HepG2 (cell line): ENCODE data around the gene ELF2. TPM values are rescaled to one million over a fixed set of nuclear protein-coding genes. Genes with fewer than 3 reads are reported as not detected.

Experiments
- NCOA2 ChIP-seq: sonication (generic); formaldehyde crosslinking; IDR thresholded peaks from 2 replicates; pipeline ENCODE4 v1.8.0; 2022; ENCODE audit warnings: inconsistent platforms
- POLR2AphosphoS2 ChIP-seq: IDR thresholded peaks from 2 replicates; pipeline ENCODE4 v1.6.1; 2011; ENCODE audit warnings: low read depth, low read length, improper control_type of control experiment
- RXRB ChIP-seq: IDR thresholded peaks from 2 replicates; pipeline ENCODE4 v1.6.1; 2016; ENCODE audit warnings: borderline replicate concordance, missing genetic modification reagents, missing compliant biosample characterization
- SETDB1 ChIP-seq: sonication (generic); formaldehyde crosslinking; IDR thresholded peaks from 2 replicates; pipeline ENCODE4 v1.5.1; 2020; ENCODE audit warnings: missing genetic modification reagents, mild to moderate bottlenecking, borderline replicate concordance
- SIN3A ChIP-seq: IDR thresholded peaks from 2 replicates; pipeline ENCODE4 v1.6.1; 2011; ENCODE audit warnings: low read depth, mild to moderate bottlenecking, control low read depth, low read length, borderline replicate concordance
- SOX13 ChIP-seq, 3 experiments: fragments of 450-650 bp in 1 of 3; sonication (generic) in 1 of 3; formaldehyde crosslinking in 1 of 3; IDR thresholded peaks in 2 of 3; conservative IDR thresholded peaks in 1 of 3; 2 replicates each; pipeline versions ENCODE4 v1.5.0 to v1.6.1; 2016 to 2020; ENCODE audit warnings: antibody characterized with exemption in 1 of 3, mild to moderate bottlenecking in 1 of 3, missing compliant biosample characterization in 1 of 3, missing genetic modification reagents in 1 of 3, moderate library complexity in 1 of 3
- SOX5 ChIP-seq: IDR thresholded peaks from 2 replicates; pipeline ENCODE4 v1.6.1; 2016; ENCODE audit warnings: borderline replicate concordance
- ZEB1 ChIP-seq: IDR thresholded peaks from 2 replicates; pipeline ENCODE4 v1.6.1; 2012; ENCODE audit warnings: mild to moderate bottlenecking, low read depth, inconsistent platforms; ENCODE audit not compliant: insufficient replicate concordance
- ZNF768 ChIP-seq: sonication (generic); formaldehyde crosslinking; IDR thresholded peaks from 2 replicates; pipeline ENCODE4 v1.4.0; 2020; ENCODE audit warnings: missing genetic modification reagents
- ZSCAN9 ChIP-seq: IDR thresholded peaks from 2 replicates; pipeline ENCODE4 v1.6.1; 2016; ENCODE audit warnings: borderline replicate concordance
- polyA plus RNA-seq, 8 experiments: library from polyadenylated mRNA; depleted of rRNA in 3 of 8; stranded (reverse) in 7 of 8; unstranded in 1 of 8; fragments of >200 nt; fragmentation: Illumina TruSeq in 4 of 8; extraction: Trizol in 4 of 8; gene quantifications; 2 replicates each; pipeline versions ENCODE4 v1.2.1 to v1.2.3, GENCODE V29; 2011 to 2016; ENCODE audit warnings: low read depth in 4 of 8, missing spikeins in 1 of 8, mixed read lengths in 1 of 8; ENCODE audit not compliant: insufficient read depth in 1 of 8
- total RNA-seq, 5 experiments: library from RNA; depleted of rRNA; stranded (reverse); fragments of >200 nt; fragmentation: Illumina TruSeq; extraction: Trizol; gene quantifications; 2 replicates each; pipeline ENCODE4 v1.2.3, GENCODE V29; 2016; ENCODE audit warnings: low read depth in 1 of 5
- TF ChIP-seq, protein P1 (sequence below): sonication (generic); formaldehyde crosslinking; IDR thresholded peaks from 2 replicates; pipeline ENCODE4 v1.4.0; 2020; ENCODE audit warnings: missing genetic modification reagents, borderline replicate concordance
- TF ChIP-seq, protein P2 (sequence below): sonication (generic); formaldehyde crosslinking; IDR thresholded peaks from 2 replicates; pipeline ENCODE4 v1.5.1; 2020; ENCODE audit warnings: mild to moderate bottlenecking, missing genetic modification reagents, borderline replicate concordance
- TF ChIP-seq, protein P3 (sequence below): IDR thresholded peaks from 2 replicates; pipeline ENCODE4 v1.6.1; 2016; ENCODE audit warnings: low read depth, borderline replicate concordance
- TF ChIP-seq, protein P4 (sequence below): sonication (generic); formaldehyde crosslinking; IDR thresholded peaks from 2 replicates; pipeline ENCODE4 v1.5.0; 2020; ENCODE audit warnings: missing genetic modification reagents, mild to moderate bottlenecking, borderline replicate concordance
- TF ChIP-seq, protein P5 (sequence below): sonication (generic); formaldehyde crosslinking; IDR thresholded peaks from 2 replicates; pipeline ENCODE4 v1.8.0; 2023; ENCODE audit warnings: mild to moderate bottlenecking, missing genetic modification reagents

Gene ELF2
- total and polyA plus RNA-seq, 2 of the 13 experiments (the other 11 are each of a cell fraction or from before 2014, with no cell fraction given): 28.6 to 35.4 TPM

DNA sequence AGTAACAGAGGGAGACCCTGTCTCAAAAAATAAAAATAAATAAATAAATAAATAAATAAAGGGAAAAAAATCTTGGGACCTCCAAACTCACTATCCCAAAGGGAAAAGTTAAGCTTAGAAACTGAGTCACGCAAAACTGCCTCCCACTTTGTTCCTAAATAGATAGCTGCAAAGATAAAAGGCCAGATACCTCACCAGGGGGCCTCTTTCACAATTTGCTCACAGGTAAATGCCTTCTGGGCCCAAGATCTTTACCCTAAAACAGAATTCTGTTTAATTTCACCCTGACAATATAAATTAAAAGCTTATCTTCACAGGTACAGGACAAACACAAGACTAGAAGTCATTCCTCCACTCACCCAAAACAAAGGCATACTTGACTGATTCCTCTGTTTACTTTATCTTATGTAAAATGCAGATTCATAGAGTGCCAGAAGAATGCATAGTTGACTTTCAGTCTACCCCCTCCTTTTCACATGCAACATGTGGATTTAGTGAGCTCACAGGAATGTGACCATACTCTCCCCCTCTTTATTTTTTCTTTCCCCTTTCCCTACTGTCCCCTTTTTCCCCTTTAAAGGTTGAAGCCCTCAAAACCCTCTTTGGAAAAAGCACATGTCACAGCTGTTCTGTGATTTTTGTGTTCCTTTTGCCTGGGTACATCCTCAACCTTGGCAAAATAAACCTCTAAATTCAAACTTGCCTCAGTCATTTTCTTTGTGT lies 23.4 kb downstream of the ELF2 start (continued):
- TF ChIP-seq POLR2AphosphoS2 (no peak), SOX5 (CRISPR knock-in tag) (peak; percentile 80; the same call in 1 of the 2 replicates), RXRB (0 out of 2 replicates have a peak, but pooled peaks have one; percentile 12), SETDB1 (CRISPR knock-in tag) (no peak), ZEB1 (no peak), ZNF768 (no peak), NCOA2 (CRISPR knock-in tag) (peak; percentile 39; the same call in 1 of the 2 replicates), SOX13 (IDR thresholded peaks at IDR 0.05) (no peak), SOX13 (CRISPR knock-in tag; conservative IDR thresholded peaks at IDR 0.05 in 1 of 2, IDR thresholded peaks at IDR 0.05 in 1 of 2) (peak in 1 of 2 experiments; percentile 82; a peak in 2 of 4 replicates), SIN3A (no peak), ZSCAN9 (CRISPR knock-in tag) (no peak)
- TF ChIP-seq, protein P1, sequence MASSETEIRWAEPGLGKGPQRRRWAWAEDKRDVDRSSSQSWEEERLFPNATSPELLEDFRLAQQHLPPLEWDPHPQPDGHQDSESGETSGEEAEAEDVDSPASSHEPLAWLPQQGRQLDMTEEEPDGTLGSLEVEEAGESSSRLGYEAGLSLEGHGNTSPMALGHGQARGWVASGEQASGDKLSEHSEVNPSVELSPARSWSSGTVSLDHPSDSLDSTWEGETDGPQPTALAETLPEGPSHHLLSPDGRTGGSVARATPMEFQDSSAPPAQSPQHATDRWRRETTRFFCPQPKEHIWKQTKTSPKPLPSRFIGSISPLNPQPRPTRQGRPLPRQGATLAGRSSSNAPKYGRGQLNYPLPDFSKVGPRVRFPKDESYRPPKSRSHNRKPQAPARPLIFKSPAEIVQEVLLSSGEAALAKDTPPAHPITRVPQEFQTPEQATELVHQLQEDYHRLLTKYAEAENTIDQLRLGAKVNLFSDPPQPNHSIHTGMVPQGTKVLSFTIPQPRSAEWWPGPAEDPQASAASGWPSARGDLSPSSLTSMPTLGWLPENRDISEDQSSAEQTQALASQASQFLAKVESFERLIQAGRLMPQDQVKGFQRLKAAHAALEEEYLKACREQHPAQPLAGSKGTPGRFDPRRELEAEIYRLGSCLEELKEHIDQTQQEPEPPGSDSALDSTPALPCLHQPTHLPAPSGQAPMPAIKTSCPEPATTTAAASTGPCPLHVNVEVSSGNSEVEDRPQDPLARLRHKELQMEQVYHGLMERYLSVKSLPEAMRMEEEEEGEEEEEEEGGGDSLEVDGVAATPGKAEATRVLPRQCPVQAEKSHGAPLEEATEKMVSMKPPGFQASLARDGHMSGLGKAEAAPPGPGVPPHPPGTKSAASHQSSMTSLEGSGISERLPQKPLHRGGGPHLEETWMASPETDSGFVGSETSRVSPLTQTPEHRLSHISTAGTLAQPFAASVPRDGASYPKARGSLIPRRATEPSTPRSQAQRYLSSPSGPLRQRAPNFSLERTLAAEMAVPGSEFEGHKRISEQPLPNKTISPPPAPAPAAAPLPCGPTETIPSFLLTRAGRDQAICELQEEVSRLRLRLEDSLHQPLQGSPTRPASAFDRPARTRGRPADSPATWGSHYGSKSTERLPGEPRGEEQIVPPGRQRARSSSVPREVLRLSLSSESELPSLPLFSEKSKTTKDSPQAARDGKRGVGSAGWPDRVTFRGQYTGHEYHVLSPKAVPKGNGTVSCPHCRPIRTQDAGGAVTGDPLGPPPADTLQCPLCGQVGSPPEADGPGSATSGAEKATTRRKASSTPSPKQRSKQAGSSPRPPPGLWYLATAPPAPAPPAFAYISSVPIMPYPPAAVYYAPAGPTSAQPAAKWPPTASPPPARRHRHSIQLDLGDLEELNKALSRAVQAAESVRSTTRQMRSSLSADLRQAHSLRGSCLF (CRISPR knock-in tag): no peak
- TF ChIP-seq, protein P2, sequence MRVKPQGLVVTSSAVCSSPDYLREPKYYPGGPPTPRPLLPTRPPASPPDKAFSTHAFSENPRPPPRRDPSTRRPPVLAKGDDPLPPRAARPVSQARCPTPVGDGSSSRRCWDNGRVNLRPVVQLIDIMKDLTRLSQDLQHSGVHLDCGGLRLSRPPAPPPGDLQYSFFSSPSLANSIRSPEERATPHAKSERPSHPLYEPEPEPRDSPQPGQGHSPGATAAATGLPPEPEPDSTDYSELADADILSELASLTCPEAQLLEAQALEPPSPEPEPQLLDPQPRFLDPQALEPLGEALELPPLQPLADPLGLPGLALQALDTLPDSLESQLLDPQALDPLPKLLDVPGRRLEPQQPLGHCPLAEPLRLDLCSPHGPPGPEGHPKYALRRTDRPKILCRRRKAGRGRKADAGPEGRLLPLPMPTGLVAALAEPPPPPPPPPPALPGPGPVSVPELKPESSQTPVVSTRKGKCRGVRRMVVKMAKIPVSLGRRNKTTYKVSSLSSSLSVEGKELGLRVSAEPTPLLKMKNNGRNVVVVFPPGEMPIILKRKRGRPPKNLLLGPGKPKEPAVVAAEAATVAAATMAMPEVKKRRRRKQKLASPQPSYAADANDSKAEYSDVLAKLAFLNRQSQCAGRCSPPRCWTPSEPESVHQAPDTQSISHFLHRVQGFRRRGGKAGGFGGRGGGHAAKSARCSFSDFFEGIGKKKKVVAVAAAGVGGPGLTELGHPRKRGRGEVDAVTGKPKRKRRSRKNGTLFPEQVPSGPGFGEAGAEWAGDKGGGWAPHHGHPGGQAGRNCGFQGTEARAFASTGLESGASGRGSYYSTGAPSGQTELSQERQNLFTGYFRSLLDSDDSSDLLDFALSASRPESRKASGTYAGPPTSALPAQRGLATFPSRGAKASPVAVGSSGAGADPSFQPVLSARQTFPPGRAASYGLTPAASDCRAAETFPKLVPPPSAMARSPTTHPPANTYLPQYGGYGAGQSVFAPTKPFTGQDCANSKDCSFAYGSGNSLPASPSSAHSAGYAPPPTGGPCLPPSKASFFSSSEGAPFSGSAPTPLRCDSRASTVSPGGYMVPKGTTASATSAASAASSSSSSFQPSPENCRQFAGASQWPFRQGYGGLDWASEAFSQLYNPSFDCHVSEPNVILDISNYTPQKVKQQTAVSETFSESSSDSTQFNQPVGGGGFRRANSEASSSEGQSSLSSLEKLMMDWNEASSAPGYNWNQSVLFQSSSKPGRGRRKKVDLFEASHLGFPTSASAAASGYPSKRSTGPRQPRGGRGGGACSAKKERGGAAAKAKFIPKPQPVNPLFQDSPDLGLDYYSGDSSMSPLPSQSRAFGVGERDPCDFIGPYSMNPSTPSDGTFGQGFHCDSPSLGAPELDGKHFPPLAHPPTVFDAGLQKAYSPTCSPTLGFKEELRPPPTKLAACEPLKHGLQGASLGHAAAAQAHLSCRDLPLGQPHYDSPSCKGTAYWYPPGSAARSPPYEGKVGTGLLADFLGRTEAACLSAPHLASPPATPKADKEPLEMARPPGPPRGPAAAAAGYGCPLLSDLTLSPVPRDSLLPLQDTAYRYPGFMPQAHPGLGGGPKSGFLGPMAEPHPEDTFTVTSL: no peak
- TF ChIP-seq, protein P3, sequence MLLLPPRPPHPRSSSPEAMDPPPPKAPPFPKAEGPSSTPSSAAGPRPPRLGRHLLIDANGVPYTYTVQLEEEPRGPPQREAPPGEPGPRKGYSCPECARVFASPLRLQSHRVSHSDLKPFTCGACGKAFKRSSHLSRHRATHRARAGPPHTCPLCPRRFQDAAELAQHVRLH (CRISPR knock-in tag): no peak
- TF ChIP-seq, protein P4, sequence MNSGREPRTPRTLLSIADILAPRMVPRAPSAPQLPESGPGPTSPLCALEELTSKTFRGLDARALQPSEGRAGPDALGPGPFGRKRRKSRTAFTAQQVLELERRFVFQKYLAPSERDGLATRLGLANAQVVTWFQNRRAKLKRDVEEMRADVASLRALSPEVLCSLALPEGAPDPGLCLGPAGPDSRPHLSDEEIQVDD (CRISPR knock-in tag): no peak
- TF ChIP-seq, protein P5, sequence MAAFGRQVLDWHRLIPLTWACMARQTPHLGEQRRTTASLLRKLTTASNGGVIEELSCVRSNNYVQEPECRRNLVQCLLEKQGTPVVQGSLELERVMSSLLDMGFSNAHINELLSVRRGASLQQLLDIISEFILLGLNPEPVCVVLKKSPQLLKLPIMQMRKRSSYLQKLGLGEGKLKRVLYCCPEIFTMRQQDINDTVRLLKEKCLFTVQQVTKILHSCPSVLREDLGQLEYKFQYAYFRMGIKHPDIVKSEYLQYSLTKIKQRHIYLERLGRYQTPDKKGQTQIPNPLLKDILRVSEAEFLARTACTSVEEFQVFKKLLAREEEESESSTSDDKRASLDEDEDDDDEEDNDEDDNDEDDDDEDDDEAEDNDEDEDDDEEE (CRISPR knock-in tag): no peak
